ENCODE results near the gene CD248. TPM values are rescaled to one million over a fixed set of nuclear protein-coding genes. Genes with fewer than 3 reads are reported as not detected.
A peak's percentile ranks its signal among the peaks of the same experiment; 100 is the strongest.
"Not testable (repeated sequence)": the region's sequence is repeated elsewhere in the genome, so short reads cannot be mapped to it uniquely, and the experiment has no call there.

CD248 gene, protein sequence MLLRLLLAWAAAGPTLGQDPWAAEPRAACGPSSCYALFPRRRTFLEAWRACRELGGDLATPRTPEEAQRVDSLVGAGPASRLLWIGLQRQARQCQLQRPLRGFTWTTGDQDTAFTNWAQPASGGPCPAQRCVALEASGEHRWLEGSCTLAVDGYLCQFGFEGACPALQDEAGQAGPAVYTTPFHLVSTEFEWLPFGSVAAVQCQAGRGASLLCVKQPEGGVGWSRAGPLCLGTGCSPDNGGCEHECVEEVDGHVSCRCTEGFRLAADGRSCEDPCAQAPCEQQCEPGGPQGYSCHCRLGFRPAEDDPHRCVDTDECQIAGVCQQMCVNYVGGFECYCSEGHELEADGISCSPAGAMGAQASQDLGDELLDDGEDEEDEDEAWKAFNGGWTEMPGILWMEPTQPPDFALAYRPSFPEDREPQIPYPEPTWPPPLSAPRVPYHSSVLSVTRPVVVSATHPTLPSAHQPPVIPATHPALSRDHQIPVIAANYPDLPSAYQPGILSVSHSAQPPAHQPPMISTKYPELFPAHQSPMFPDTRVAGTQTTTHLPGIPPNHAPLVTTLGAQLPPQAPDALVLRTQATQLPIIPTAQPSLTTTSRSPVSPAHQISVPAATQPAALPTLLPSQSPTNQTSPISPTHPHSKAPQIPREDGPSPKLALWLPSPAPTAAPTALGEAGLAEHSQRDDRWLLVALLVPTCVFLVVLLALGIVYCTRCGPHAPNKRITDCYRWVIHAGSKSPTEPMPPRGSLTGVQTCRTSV
- total RNA-seq (2014; rRNA removed; shearing (Covaris generic)) = not detected in 2 replicates

DNA sequence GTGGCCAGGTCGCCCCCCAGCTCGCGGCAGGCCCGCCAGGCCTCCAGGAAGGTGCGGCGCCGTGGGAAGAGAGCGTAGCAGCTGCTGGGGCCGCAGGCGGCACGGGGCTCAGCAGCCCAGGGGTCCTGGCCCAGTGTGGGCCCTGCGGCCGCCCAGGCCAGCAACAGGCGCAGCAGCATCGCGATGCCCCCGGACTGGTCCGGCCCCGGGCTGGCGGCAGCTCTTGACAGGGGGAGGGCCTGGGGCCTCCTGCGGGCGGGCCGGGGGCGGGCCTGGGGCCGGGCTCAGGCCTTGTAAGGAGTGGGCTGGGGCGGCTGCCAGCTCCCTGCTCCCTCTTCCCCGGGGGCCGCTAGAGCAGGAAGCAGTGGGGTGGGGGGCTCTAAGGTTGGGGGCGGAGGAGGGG, at the start of gene CD248:
TSS of gene CD248 (minus strand) at position 196 of the 403 bp plus-strand sequence. CDS start at position 179, 17 bp downstream.
- DNase-seq (ENCODE audit: low spot score) = no peak

DNA sequence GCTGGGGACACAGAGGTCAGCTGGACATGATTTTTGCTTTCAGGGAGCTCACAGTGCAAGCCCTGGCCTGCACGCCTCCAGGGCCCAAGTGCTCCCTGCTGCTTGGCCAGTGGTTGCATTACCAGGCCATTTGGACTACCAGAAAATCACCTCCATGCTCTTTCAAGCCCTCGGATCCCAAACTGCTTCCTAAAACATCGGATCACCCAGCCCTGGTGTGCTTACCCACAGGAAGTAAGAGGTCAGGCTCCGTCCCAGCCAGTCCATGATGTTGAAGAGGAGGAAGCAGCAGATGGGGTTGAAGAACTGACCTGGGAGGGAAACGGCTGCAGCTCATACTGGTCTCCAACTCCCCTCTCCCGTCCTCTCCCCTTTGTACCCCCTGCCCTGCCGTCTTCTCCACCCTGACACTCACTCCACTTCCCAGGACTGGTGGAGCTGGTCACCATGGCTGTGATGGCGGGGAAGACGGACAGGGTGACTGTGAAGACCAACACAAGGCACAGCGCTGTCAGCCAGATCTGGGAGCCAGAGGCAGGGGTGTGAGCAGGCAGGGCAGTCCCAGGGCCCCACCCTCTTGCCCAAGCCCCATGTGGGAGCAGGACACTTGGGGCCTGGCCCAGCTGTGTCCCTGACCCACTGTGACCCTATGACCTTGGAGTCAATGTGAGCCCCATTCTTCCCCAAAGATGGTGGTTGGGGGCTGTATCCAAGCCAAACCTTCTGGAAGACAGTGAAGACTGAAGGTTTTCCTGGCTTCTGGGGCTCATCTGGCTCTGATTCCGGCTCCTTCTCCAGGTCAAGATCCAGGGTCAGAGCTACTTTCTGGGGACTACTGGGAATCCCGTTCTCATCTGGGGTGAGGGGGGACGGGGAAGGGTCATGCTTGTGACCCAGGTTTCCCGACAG, 49.1 kb upstream of the CD248 start:
- no peak for DNase-seq (ENCODE audit: low spot score)

DNA sequence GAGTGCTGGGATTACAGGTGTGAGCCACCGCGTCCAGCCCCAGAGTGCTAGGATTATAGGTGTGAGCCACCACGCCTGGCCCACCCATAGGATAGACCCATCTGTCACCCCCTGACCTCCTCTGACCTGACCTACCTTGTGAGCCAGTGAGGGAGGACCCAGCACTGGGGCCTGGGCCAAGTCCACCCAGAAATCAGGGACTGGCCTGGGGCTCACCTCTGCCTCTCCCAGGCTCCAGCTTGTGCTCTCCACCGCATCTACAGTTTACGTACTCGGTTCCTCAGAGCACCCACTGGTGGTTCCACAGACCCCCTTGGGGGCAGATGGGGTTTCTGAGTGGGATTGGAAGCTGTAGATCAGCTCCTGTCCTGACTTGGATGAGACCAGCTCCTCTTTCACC, 48.3 kb upstream of the CD248 start:
- DNase-seq (ENCODE audit: low spot score) = no peak

DNA sequence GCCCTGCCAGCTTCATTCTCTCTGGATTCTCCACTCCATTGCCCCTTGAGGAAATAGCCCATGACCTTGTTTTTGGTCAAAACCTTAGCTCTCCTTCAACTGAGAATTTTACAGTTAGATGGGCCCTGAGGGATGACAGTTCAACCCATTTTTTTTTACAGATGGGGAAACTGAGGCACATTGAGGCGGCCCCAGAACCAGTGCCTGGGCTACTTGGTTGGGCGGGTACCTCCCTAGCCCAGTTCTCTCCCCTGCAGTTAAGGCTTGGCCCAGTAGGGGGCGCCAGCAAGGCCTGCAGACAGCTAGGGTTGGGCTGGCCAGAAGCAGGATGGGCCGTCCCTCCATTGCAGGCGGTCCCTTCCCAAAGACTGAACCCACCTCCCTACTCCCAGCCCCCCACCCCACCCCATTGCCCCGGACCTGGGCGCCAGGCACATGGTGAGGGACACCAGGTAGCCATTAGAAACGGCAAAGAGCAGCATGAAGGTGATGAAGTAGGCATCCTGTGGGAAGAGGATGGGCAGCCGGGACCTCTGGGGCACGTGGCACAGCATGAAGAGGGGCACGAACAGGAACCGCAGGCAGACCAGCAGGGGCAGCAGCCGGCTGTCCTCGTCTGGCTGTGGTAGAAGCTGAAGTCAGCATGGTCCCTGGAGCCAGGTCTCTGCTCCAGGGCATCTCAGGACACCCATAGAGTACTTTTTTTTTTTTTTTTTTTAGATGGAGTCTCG, 47.1 kb upstream of the CD248 start:
- peak; percentile 54 for DNase-seq (ENCODE audit: low spot score)

DNA sequence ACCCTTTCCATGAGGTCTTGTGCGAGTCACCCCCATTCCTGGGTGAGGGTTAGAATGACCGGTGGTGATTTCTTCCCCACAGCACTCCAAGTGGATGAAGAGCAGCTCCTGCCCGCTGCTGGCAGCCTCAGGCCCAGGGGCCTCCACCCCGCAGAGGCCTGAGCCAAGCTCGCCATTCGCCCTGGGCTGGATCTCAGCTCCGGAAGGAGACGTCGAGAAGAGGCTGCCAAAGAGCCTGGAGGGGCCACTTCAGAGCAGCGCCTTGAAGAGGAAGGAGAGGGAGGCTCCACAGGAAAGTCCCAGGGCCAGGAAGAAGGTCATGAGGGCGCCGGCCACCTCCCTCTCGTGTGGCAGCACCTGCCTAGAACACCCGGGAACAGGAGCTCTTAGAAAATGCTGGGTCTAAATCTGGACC, 46.4 kb upstream of the CD248 start:
- no peak for DNase-seq (ENCODE audit: low spot score)

DNA sequence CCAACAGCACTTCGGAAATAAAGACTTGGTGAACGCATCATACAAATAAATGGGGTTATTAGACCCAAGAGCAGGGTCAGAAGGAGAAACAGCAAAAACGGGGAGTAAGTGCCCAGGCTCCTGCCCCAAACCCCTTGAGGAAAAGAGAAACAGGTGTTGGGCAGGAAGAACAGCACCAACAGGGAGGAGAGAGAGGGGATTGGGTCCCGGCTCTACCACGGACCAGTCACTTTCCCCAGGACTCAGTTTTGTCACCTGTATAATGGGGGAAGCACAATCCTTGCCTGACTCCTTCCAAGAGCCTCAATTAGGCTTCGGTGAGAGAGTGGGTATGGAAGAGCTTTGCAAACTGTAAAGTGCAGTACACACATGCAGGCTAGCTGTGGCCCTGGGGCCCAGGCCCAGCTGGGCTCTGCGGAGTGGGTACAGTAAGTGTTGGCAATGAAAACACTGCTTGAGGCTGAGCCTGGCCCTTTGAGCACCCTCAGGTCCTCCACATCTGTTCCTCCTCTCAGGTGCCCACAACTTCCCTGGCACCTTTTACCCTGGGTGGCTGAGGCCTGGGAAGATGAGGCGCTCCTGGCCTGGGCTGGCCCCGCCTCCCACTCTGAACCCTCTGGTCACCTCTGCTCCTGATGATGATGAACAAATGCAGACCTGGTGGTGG, 45.8 kb upstream of the CD248 start:
- no peak for DNase-seq (ENCODE audit: low spot score)

DNA sequence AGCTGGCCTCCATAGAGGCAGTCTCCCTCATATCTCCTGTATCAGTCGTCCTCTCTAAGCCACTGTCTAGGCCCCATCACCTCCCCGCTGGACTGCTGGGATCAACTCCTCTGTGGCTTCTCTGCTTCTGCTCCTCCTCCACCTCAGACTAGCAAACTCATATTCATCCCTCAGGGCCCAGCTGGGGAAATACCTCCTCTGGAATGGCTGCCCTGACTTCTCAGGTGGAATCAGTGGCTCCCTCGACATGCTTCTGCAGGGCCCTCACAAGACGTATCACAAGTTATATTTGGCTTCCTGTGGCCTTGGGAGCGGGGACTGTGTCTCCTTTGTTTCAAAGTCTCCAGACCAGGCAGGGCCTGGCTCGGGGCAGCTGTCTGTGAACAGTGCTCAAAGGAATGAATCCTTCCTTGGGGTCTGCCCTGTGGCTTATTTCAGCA, 44.7 kb upstream of the CD248 start:
- DNase-seq (ENCODE audit: low spot score) = no peak

DNA sequence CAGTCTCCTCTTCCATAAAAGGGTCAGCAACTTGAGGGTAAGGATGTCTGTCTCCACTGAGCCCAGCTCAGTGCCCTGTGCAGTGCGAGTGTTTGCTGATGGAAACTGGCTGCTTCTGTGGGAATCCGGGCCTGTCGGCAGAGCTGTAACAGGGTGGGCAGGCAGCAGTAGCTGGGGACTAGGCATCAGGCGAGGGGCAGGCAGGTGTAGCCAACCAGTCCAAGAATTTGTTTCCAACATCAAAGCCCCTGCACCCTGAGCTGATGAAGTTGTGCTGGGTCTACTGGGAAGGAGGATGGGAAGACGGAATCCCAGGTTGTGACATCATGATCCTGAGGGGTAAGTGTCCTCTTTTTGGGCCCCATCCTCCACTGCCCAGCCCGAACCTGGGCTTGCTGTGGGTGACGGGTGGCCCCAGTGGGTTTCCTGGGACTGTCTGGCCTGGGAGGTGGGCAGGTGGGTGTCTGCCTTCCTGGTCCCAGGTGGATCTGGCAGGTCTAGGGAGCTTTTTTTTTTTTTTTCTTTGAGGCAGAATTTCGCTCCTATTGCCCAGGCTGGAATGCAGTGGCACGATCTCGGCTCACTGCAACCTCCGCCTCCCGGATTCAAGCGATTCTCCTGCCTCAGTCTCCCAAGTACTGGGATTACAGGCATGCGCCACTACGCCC, 43.7 kb upstream of the CD248 start:
- no peak for DNase-seq (ENCODE audit: low spot score)

DNA sequence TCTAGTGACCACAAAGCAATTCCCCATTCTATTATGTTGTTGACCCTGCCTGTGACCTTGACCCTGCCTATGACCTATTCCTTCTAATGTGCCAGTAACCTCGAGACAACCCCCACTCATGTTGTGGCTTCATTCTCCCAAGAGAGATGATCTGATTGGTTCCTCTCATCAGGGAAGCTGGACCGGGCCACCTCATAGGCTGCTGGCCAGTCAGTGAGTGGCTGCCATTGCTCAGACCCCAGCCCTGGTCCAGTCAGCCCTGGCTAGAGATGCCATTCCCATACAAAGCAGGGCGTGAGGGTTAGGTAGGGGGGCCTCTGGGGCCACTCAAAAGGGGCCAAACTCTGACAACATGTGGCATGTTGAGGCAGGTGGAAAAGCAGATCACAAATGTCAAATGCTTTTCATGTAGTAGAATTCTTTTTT, 42.8 kb upstream of the CD248 start:
- DNase-seq (ENCODE audit: low spot score) = no peak

DNA sequence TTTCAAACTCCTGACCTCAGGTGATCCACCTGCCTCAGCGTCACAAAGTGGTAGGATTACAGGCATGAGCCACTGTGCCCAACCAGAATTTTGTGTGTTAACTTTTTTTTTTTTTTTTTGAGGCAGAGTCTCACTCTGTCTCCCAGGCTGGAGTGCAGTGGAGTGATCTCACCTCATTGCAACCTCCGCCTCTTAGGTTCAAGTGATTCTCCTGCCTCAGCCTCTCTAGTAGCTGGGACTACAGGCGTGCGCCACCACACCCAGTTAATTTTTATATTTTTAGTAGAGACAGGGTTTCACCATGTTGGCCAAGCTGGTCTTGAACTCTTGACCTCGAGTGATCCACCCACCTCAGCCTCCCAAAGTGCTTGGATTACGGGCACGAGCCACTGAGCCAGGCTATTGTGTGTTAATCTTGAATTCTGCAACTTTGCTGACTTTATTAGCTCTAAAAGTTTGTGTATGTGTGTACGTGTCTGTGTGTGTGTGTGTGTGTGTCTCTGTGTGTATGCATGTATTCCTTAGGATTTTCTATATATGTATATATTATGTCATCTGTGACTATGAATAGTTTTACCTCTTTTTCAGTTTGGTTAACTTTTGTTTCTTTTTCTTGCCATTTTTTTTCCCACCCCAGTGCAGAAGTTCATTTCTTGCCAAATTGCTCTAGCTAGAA, 33.9 kb upstream of the CD248 start:
- not testable (repeated sequence) for DNase-seq (ENCODE audit: low spot score)

DNA sequence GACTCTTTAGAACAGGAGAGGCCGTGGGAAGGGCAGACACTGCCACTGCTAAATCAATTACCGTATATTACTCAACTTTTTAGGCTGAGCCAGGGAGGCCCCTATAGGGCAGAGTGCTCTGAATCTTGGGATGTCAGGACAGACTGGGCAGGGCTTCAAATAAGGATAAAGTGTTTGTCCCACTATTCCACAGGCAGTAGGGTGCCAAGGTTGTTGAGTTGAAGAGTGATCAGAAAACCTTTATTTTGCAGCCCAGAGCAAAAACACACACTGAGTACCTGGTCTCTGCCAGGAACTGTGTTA, 32.2 kb upstream of the CD248 start:
- no peak for DNase-seq (ENCODE audit: low spot score)

DNA sequence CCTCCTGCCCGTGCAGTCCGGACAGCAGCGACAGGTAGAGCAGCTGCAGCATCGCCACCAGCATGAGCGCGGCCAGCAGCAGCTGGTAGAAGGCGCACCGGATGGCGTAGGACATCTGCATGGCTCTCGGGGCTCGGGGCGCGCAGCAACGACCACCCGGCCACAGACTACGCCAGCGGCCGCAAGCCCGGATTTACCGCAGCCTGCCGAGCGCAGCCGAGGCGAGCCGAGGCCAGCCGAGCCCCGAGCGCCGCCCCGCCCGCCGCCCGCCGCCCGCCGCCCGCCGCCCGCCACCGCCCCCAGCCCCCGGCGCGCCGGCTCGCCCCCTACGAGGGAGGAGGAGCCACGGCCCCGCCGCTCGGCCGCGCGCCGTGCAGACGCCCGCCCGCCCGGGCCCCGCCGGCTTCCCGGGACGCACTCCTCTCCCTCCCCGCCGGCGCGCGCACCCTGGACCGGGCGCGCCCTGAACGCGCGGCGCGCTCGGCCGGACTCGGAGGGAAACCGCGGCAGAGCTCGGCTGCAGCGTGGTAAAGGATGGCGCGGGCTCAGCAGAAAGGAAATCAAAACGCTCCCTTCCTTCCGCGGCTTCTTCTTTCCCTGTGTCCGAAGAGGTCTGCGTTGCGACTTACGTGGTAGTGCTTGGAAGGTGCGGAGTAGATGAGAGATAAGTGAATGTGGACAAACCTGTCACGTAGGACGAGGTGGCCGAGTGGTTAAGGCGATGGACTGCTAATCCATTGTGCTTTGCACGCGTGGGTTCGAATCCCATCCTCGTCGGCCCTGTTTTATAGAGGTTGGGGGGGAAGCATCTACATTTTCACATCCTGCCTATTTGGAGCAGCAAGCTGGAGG, 30.8 kb upstream of the CD248 start, which contains the start of gene B4GAT1:
TSS of gene B4GAT1 (minus strand) at position 205 of the 852 bp plus-strand sequence. CDS start at position 121, 84 bp downstream.
- peak; percentile 98 for DNase-seq (ENCODE audit: low spot score)

DNA sequence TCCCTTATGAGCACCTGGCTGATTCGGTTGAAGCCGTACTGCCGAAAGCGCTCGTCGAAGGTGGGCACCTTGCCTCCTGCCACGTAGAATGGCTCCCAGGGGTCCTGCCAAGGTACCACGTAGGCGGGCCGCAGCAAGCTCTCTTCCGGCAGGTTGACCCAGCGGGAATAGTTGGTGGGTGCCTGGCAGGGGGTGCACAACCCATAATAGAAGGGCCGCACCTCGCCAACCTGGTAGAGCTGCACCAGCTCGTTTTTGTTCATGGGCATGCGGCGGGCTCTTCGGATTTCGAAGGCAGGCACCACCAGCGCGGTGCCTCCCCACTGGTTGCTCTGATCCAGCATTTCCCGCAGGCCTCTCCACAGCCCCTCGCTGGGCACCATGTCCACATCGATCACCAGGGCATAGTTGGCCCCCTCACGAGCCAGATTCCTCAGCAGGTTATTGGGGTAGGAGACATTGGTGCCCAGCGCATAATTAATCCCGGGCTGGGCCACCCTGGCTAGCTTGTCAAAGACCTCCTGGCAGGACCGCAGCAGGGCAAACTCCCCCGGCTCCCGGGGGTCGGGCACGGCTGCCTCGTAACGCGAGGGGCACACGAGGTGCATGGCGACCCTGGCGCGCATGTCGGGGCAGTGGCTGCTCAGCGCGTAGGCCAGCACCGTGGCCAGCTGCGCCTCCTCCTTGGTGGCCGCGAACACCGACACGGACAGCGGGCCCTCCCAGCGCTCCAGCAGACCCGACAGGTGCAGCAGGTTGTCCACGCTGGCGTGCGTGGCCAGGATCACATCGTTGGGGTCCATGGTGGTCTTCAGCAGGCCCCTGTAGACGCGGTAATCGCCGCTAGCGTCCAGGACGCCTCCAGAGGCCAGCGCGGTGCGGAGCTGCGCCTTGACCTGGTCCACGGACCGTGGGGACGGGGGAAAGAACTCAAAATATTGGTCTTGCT, 29.9 kb upstream of the CD248 start:
- no peak for DNase-seq (ENCODE audit: low spot score)

DNA sequence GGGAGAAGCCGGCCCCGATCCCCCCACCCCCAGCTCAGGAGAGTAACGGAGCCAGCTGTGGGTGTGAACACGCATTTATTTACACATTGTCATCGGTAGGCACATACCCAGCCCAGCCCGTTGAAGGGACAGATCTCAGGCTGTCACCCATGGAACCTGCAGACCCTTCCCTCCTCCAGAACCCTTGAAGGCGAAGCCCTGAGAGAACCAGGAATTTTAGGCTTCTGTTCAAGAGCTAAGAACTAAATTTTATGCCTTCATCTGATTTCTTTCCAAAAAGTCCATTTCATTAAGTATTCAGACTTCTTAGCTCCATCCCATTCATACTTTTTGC, 28.4 kb upstream of the CD248 start:
- no peak for DNase-seq (ENCODE audit: low spot score)

DNA sequence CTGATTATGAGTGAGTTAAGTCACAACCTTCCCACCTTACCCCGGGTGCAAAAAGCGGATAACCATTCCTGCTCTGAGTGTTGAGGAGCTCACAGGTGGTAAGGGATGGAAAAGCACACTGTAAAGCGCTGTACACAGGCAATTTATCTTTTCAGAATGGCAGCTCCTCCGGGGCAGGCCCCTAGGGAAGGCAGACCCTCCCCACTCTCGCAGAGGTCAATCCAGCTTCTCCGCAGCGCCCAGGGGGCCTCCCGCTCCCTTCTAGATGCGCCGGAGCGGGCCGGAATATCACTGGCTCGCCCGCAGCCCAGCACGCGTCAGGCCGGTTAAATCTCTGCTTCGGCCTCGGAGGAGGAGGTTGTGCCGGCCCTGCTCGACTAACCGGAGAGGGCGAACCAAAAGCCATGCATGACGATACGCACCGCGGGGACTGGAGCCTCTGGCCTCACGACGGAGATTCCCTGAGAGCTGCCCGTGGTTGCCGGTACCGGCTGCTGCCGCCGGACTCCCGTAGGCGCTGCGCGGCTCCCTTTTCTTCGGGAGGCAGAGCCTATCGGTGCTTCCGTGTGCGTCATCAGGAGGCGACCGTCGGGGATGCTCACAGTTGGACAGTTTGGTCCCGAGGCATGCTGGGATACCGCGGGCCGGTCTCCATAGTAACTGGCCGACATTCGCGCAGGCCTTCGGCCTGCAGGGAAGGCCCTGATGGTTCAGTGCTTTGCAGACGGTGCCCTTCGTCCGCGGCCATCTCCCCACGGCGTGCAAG, 27.9 kb upstream of the CD248 start, which contains the start of gene BRMS1:
TSS of gene BRMS1 (minus strand) at position 555 of the 766 bp plus-strand sequence. CDS start 2,870 bp downstream, outside the sequence.
- DNase-seq (ENCODE audit: low spot score) = peak; percentile 98

DNA sequence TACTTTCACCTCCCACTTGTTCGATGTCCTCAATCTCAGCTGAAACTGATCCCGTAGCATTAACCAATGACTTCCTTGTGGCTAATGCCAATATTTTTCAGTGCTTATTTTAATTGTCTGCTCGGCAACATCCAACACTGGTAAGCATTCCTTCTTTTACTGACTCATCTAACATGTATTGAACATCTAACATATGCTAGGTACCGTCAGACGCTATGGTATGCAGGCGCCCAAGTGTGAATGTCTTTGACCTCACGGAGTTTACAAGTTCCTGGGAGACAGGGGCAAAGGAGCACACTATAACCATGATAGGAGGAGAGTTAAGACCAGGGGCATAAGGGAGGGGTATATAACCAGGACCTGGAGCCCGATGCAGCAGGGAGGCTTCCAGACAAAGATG, 26.3 kb upstream of the CD248 start:
- no peak for DNase-seq (ENCODE audit: low spot score)

Data from HT-29 (cell line).